NAMALWA (cell line): ENCODE results near the gene INO80C.
A peak's percentile ranks its signal among the peaks of the same experiment; 100 is the strongest.

Experiments used
- DNase-seq: peaks from one replicate; pipeline ENCODE4 v3.0.0-alpha.2; 2015; ENCODE audit warnings: low spot score

INO80C gene

GRCh38 chr18:35497370-35498197, at the start of gene INO80C:
Gene INO80C, minus strand, starts transcription at chr18:35497960. Its CDS starts 86 bp downstream, at chr18:35497874.
- peak; percentile 95 for DNase-seq

- DNase-seq: no peak
Measured at GRCh38 chr18:35547008-35547605, 49.3 kb upstream of the INO80C start.

GRCh38 chr18:35542356-35542755, 44.6 kb upstream of the INO80C start:
- no peak for DNase-seq

- no peak for DNase-seq
Measured at GRCh38 chr18:35535297-35535696, 37.5 kb upstream of the INO80C start.

- no peak for DNase-seq
Measured at GRCh38 chr18:35533916-35534405, 36.2 kb upstream of the INO80C start.

- DNase-seq: no peak
Measured at GRCh38 chr18:35528749-35529274, 31.1 kb upstream of the INO80C start.

GRCh38 chr18:35526495-35527059, 28.8 kb upstream of the INO80C start:
- no peak for DNase-seq

GRCh38 chr18:35525795-35526494, 28.2 kb upstream of the INO80C start:
- DNase-seq: no peak

GRCh38 chr18:35524226-35524625, 26.5 kb upstream of the INO80C start:
- no peak for DNase-seq

- no peak for DNase-seq
Measured at GRCh38 chr18:35522130-35522959, 24.6 kb upstream of the INO80C start.

- DNase-seq: no peak
Measured at GRCh38 chr18:35521133-35521532, 23.4 kb upstream of the INO80C start.

- DNase-seq: no peak
Measured at GRCh38 chr18:35519148-35519899, 21.6 kb upstream of the INO80C start.

- DNase-seq: no peak
Measured at GRCh38 chr18:35517715-35518114, 20.0 kb upstream of the INO80C start.

- DNase-seq: no peak
Measured at GRCh38 chr18:35516789-35517188, 19.0 kb upstream of the INO80C start.

GRCh38 chr18:35516351-35516750, 18.6 kb upstream of the INO80C start:
- no peak for DNase-seq

- DNase-seq: no peak
Measured at GRCh38 chr18:35515460-35516130, 17.8 kb upstream of the INO80C start.

GRCh38 chr18:35514752-35515459, 17.1 kb upstream of the INO80C start:
- no peak for DNase-seq

GRCh38 chr18:35514283-35514682, 16.5 kb upstream of the INO80C start:
- DNase-seq: no peak

- no peak for DNase-seq
Measured at GRCh38 chr18:35513181-35513936, 15.6 kb upstream of the INO80C start.
